Kidney (tissue), 14 donors: ENCODE measurements around the gene CDK2. TPM values are rescaled to one million over a fixed set of nuclear protein-coding genes. Genes with fewer than 3 reads are reported as not detected.

Experiments
- DNase-seq, 5 donors: peaks; one replicate each; pipeline ENCODE4 v3.0.0-alpha.2; 2013 to 2020
- FAIRE-seq: peaks from 2 replicates; lab custom pipeline; 2012; peaks lifted over from hg19 to GRCh38; lab: Jason Lieb, UNC
- H3K27ac ChIP-seq, 2 donors: one replicate each; pipeline ENCODE4 v1.7.0; 2013; ENCODE audit warnings: low read depth in 2 of 2, low read length in 2 of 2, inconsistent platforms in 1 of 2
- H3K27me3 ChIP-seq: one replicate; pipeline ENCODE4 v1.7.1; 2013; ENCODE audit warnings: low read length, inconsistent platforms; ENCODE audit not compliant: control insufficient read depth, insufficient read depth
- H3K36me3 ChIP-seq, 3 donors: one replicate each; pipeline versions ENCODE4 v1.7.0 to v1.7.1; 2013; ENCODE audit warnings: low read length in 3 of 3, control low read depth in 1 of 3, inconsistent platforms in 1 of 3; ENCODE audit not compliant: insufficient read depth in 3 of 3, control insufficient read depth in 2 of 3
- H3K4me1 ChIP-seq, 3 donors: one replicate each; pipeline versions ENCODE4 v1.7.0 to v1.7.1; 2013; ENCODE audit warnings: low read length in 3 of 3, inconsistent platforms in 1 of 3, low read depth in 1 of 3; ENCODE audit not compliant: control insufficient read depth in 2 of 3, insufficient read depth in 2 of 3
- H3K4me3 ChIP-seq, 3 donors: one replicate each; pipeline versions ENCODE4 v1.7.0 to v1.8.1; 2013; ENCODE audit warnings: low read length in 3 of 3, control low read depth in 1 of 3, inconsistent platforms in 1 of 3
- H3K9ac ChIP-seq, 3 donors: one replicate each; pipeline versions ENCODE4 v1.7.0 to v1.7.1; 2013; ENCODE audit warnings: low read length in 3 of 3, control low read depth in 1 of 3, inconsistent platforms in 1 of 3
- H3K9me3 ChIP-seq, 3 donors: one replicate each; pipeline versions ENCODE4 v1.7.0 to v1.7.1; 2013; ENCODE audit warnings: low read length in 3 of 3, control low read depth in 1 of 3, inconsistent platforms in 1 of 3; ENCODE audit not compliant: control insufficient read depth in 2 of 3, insufficient read depth in 1 of 3
- intact Hi-C: fragments of 100-400 bp; cut with DNase I; formaldehyde crosslinking; loops from one replicate; pipeline ENCODE4 v1.11.1; 2022
- polyA plus RNA-seq: library from polyadenylated mRNA; stranded (reverse); fragments of 350-450 nt; fragmentation: Illumina TruSeq; extraction: RNeasy Lipid Tissue Mini Kit (QIAGEN cat#74804); gene quantifications from one replicate; pipeline ENCODE4 v1.2.3, GENCODE V29; 2014; ENCODE audit warnings: low read depth, low replicate concordance; ENCODE audit not compliant: insufficient read depth
- total RNA-seq: library from RNA; stranded (reverse); fragmentation: NEBNext Ultra II Directional; extraction: Animal tissue kit (Norgen Biotek cat#: 25700); gene quantifications from one replicate; pipeline ENCODE4 v1.2.1, GENCODE V29; 2021
- TF ChIP-seq, protein P1 (sequence below): IDR thresholded peaks from 3 replicates; pipeline ENCODE4 v1.5.1; 2012; ENCODE audit warnings: mild to moderate bottlenecking, moderate library complexity, borderline replicate concordance; ENCODE audit not compliant: insufficient read depth; ENCODE audit errors: extremely low read depth
- donor health status: control.
- donor health status: control.
- donor health status: control.
- donor health status: control.
- donor health status: control.
- donor health status: DM: yes; HTN: yes; CAD: no.
- donor health status: Normal renal cell carcinoma (clear cell type).

The CDK2 gene
- total and polyA plus RNA-seq, 2 donors from 2014 or later, result 7.6 to 23.2 TPM

DNA sequence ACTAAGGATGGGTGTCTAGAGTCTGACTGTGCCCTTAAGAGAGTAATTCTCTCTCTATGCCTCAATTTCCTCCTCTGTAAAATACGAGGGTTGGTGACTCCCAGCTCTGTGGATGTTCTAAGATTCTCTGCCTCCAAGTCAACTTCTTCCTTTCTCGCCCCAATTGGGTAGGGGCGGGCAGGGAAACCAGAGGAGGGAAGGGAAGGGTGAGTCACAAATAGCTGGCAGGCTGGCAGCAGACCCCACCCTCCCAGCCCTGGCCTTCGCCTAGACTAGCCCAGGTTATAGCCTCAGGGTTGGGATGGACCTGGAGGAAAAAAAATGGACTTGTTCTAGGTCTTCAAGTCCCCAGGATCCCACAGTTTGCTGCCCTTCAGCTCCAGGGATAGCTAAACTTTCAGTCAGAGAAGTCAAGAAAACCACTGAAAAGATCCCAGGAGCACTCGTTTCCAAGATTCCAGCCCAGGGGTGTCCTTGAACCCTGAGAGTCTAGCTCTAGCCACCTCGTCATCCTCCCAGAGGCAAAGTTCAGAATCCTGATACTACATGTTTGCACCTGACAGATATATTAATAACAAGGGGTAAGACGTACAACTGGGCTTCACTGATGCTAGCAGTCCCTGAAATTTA is 33.3 kb upstream of the CDK2 start:
- H3K36me3 ChIP-seq, result no peaks in the 10 kb centered on the region
- H3K4me3 ChIP-seq, result no peak overlapping the region
- no peaks in the 10 kb centered on the region for H3K9me3 ChIP-seq
- peaks cover 0 to 9% (median 0%) of the 10 kb centered on the region in 3 donors for H3K4me1 ChIP-seq
- intact Hi-C loops, result no loop called here
- H3K27ac ChIP-seq, result no peak overlapping the region
- DNase-seq (peak in 1 of 5 donors; percentile 64), FAIRE-seq (no peak)
- peaks cover 8% of the 10 kb centered on the region for H3K27me3 ChIP-seq
- no peak overlapping the region for H3K9ac ChIP-seq
- TF ChIP-seq, protein P1, sequence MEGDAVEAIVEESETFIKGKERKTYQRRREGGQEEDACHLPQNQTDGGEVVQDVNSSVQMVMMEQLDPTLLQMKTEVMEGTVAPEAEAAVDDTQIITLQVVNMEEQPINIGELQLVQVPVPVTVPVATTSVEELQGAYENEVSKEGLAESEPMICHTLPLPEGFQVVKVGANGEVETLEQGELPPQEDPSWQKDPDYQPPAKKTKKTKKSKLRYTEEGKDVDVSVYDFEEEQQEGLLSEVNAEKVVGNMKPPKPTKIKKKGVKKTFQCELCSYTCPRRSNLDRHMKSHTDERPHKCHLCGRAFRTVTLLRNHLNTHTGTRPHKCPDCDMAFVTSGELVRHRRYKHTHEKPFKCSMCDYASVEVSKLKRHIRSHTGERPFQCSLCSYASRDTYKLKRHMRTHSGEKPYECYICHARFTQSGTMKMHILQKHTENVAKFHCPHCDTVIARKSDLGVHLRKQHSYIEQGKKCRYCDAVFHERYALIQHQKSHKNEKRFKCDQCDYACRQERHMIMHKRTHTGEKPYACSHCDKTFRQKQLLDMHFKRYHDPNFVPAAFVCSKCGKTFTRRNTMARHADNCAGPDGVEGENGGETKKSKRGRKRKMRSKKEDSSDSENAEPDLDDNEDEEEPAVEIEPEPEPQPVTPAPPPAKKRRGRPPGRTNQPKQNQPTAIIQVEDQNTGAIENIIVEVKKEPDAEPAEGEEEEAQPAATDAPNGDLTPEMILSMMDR, result no peak

DNA sequence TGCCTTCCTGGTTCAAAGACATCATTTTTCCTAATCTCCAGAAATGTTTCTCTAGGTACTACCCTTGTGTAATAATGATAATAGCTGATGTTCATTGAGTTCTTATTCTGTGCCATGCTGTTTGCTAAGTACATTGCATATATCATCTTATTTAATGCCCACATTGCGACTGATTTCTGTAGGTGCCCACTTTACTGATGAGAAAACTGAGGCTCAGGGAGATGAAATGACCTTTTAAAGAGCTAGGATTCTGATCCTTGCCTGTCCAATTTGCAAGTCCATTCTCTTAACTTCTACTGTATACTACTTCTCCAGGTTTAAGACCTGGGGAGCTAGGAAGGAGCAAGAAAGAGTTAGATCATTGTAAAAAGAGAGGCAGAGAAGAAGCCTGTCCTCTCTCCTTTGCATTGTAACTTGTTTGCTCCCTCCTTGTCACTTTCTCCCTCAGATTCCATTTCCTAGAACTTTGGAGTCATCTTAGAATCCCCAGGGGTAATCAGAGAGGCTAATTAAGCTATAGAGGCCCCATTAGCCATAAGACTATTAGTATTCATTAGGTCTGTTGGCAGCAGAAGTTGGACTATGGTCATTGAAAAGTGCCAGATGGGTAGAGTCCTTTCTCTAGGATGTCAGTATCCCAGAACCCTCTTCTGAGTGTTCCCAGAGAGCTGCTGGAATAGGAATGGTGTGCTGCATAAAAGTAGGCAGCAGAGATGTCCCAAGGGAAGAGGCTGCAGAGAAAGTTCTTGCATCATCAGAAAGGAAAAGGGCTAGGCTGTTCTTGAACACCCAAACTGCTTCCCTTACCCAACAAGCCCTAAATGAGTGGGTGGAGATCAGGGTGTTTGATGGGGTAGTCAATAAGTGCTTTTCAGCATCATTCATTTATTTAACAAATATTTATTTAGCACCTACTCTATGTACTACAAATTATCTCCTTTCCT is 32.6 kb upstream of the CDK2 start:
- H3K4me3 ChIP-seq, result no peak overlapping the region
- intact Hi-C loops, result no loop called here
- TF ChIP-seq, protein P1, result no peak
- no peak overlapping the region for H3K27ac ChIP-seq
- no peaks in the 10 kb centered on the region for H3K9me3 ChIP-seq
- H3K36me3 ChIP-seq, result no peaks in the 10 kb centered on the region
- peaks cover 0 to 9% (median 0%) of the 10 kb centered on the region in 3 donors for H3K4me1 ChIP-seq
- H3K9ac ChIP-seq, result no peak overlapping the region
- peaks cover 8% of the 10 kb centered on the region for H3K27me3 ChIP-seq
- no peak for DNase-seq
- FAIRE-seq, result no peak

DNA sequence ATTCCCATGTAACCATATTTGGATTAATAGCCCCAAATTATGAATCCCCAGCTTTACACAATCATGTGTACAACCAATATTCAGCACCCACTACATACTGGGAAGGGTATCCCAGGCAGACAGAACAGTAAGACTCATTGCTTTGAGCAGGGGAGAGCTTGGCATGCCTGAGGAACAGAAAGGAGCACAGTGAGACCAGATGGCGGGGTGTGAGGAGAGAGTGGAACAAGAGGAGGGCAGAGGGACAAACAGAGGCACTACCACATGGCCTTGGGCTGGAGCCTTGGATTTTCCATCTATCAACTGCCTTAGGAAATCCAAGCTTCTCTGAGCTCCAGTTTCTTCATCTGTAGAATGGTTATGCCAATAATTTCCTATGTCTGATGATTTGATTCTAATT is 31.9 kb upstream of the CDK2 start:
- Histone ChIP-seq H3K27ac (no peak overlapping the region), H3K4me1 (peaks cover 0 to 9% (median 0%) of the 10 kb centered on the region in 3 donors), H3K9me3 (no peaks in the 10 kb centered on the region), H3K27me3 (peaks cover 8% of the 10 kb centered on the region), H3K4me3 (no peak overlapping the region), H3K36me3 (no peaks in the 10 kb centered on the region), H3K9ac (no peak overlapping the region)
- no peak for DNase-seq
- intact Hi-C loops, result no loop called here
- TF ChIP-seq, protein P1, result no peak
- FAIRE-seq, result no peak
